Suppressor macrophage (primary cell): ENCODE data around the gene SNX30.
"Not testable (repeated sequence)": the region's sequence is repeated elsewhere in the genome, so short reads cannot be mapped to it uniquely, and the experiment has no call there.

ENCODE experiments used
- DNase-seq, 4 experiments: peaks; one replicate each; pipeline ENCODE4 v3.0.0-alpha.2; 2020 to 2022
- total RNA-seq, 17 experiments: gene quantifications; one replicate each; lab custom pipeline; 2026; ENCODE audit warnings: mixed read lengths in 6 of 17, inconsistent platforms in 3 of 17; lab: John Stamatoyannopoulos, UW

Gene SNX30, protein sequence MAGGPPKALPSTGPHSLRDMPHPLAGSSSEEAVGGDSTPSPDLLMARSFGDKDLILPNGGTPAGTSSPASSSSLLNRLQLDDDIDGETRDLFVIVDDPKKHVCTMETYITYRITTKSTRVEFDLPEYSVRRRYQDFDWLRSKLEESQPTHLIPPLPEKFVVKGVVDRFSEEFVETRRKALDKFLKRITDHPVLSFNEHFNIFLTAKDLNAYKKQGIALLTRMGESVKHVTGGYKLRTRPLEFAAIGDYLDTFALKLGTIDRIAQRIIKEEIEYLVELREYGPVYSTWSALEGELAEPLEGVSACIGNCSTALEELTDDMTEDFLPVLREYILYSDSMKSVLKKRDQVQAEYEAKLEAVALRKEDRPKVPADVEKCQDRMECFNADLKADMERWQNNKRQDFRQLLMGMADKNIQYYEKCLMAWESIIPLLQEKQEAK
- total RNA-seq: 10.5 to 141 (median 104) reads per million in 17 experiments

DNA sequence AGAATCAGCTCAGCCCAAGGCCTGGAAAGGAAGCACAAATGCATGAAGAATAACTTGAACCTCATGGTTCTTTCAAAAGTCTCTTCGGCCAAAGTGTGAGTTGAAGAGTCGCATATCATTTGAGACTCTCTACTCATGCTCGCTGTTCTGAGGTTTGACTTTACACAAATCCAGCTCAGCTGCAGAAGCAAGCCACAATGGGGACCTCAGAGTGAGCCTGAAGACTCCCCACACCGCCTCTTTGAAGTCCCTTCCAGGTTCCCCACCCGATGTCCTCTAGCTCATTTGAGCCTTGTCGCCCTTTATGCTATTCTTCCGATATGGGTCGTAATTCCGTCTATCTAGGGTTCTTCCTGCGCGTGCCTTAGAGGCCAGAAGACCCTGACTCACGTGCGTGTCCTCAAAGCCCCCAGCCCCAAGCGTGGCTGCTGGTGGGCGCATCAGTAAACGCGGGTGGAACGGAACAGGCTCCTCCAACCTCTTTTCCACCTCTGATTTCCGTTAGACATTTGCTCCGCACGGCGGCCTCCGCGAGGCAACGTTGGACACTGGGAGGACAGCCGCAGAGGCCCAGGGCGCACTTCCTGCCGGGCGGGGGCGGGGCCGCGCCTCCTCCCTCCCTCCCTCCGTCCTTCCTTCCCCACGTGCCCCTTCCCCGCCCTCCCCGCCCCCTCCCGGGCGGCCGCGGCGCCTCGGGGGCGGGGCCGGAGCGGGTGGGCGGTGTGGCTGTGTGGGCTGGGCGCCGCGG lies at the start of gene SNX30:
Gene SNX30, plus strand, starts transcription at position 745 of the 748 bp plus-strand sequence. CDS start 242 bp downstream, outside the sequence.
- DNase-seq: peak; percentile 90 to 97 (median 94)

DNA sequence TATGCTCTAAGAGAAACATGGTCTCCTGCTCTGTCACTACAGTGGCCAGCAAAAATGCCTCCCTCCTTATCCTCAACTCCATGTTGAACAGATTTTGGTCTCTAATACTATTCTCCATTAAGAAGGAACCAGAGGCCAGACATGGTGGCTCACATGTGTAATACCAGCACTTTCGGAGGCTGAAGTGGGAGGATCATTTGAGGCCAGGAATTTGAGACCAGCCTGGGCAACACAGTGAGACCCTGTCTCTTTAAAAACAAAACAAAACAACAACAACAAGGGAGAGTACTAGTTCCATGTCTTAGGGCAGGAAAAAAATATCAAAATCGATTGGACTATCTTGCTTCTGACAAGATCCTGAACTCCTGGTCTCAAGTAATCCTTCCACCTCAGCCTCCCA lies 47.3 kb upstream of the SNX30 start:
- no peak for DNase-seq

DNA sequence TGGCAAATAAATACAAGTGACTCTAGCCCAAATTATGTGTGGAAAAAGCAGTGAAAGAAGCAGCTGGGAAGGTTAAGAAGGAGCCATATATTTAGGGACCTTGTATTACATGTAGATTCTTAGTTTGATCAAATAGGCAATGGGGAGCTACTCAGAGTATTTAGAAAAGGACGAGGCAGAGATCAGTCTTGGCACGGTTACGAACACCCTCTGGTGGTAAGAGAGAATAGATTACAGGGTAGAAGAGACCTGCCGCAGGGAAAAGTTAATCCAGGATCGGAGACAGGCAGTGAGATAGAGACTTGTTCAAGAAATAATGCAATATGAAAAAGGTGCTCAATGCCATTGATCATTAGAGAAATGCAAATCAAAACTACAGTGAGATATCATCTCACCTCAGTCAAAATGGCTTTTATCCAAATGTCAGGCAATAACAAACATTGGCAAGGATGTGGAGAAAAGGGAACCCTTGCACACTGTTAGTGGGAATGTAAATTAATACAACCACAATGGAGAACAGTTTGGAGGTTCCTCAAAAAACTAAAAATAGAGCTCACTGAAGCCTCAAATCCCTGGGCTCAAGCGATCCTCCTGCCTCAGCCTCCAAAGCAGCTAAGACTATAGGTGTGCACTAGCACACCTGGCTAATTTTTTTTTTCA lies 44.7 kb upstream of the SNX30 start:
- peak in 1 of 4 experiments; percentile 6 for DNase-seq

DNA sequence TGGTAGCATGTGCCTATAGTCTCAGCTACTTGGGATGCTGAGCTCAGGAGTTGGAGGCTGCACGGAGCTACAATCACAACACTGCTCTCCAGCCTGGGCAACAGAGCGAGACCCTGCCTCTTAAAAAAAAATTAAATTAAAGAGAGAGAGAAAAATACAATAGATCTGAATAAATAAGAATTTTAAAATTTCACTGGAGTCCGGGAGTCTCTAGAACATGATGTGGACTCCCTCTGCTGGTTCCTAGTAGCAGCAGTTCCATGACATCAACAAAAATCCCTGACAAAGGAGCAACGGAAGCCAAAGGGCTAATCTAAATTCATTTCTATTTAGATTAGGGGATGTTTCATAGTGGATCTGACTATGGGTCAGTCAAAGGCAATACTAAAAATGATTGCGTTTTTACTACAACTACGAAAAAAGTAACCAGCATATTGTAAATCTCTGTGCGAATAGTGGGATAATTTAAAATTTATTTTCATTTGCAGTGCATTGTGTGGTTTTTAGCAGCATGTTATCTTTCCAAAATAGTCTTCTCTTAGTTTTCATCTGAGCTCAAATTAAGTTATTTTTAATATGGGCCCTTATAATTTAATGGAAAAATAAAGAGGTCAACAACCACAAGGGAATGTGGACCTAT lies 39.4 kb upstream of the SNX30 start:
- peak; percentile 9 to 46 (median 36) for DNase-seq

DNA sequence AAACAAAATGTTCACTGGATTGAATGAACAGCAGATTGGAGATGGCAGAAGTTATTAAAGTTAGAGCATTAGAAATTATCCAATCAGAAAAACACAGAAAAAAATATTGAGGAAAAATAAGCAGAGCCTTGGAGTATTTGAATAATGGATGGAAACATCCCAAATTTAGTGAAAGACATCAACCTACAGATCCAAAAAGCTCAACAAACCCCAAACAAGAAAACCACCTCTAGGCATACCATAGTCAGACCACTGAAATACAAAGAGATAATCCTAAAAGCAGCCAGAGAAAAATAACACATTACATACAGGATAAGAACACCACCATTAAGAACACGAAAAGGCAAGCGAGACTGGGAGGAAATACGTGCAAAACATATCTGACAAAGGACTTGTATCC lies 37.9 kb upstream of the SNX30 start:
- no peak for DNase-seq

DNA sequence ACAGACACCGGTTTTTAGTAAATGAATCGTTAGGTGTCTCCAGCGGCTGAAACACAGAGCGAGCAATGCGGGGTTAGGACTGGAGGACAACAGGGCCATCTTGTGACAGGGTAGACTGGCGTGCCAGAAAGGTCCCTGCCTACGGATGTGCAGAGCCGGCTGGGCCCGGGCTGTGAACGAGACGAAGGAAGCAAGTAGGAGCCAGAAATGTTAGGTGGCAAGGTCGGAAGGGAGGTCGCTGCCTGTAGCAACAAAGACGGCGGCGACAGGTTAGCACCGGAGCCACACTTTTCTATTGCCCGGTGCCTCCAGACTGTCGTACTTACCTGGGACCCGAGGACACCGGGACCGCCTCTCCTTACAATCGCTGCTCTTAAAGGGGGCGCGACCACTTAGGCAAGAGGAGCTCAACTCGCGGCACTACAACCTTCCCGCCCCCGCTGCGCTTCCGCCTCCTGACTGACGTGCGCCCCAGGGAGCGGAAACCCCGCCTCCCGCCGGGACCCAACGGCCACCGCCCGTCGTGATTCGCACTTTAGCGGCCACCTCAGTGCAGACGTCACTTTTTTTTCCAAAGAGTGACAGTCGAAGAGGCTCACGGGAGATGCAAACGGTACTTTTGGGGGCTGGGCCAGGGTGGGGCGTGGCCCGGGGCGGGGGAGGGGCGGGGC lies 32.8 kb upstream of the SNX30 start, which contains the start of gene INIP:
Gene INIP, minus strand, starts transcription at position 457 of the 671 bp plus-strand sequence. CDS start 1,632 bp downstream, outside the sequence.
- DNase-seq: peak; percentile 97 to 99 (median 99)

DNA sequence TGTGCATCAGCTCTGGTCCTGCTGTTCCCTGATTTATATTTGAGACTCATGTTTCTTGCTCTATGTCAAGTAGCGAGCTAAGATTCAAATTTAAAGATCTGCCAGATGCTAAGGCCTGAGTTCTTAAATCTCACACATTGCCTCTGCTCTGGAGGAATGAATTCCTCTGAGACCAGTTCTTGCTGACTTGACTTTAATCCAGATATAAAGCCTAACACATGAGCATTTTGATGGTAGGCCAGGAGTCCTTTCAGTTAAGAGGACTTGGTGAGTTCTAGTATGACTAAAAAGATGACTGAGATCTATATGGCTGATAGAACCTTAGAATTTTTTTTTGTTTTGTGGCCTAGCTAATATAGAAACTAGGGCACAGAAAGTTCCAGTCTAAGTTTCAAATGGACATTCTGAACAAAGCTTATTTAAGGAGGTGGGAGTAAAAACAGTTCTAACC lies 31.3 kb upstream of the SNX30 start:
- no peak for DNase-seq

DNA sequence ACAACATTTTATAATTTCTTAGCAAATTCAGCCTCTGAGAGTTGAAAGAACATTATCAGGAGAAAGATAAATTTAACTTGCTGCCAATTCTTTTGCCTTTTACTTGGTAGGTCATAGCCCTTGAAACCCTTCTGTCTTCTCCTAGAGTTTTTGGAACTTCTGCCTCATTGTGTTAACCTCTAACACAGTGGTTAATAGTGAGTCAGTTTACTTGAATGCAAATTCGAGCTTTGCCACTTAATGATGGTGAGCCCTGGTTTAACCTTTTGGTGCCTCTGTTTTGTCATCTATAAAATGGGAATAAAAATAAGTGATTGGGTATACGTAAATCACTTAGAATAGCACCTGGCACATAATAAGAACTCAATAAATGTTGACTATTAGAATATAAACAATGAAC lies 30.9 kb upstream of the SNX30 start:
- no peak for DNase-seq

DNA sequence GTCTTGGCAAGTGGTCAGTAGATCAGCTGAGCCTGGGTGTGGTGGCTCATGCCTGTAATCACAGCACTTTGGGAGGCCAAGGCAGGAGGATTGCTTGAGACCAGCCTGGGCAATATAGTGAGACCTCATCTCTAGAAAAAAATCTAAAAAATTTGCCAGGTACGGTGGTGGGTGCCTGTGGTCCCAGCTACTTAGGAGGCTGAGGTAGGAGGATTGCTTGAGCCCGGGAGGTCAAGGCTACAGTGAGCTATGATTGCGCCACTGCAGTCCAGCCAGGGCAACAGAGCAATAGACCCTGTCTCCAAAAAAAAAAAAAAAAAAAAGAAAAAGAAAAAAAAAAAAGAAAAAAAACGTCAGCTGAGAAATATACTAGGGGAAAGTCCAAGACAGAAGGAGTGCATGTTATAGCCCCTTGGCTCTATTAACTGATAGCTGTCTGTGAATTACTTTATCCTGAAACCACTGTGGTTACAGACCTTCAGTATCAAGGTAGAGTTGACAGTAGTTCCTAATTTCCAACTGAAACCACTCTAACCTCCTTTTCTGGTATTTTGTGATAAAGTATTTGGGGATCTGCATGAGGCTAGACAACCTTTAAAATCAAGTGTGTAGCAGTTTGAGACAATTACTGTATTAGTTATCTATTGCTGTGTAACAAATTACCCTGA lies 30.3 kb upstream of the SNX30 start:
- no peak for DNase-seq

DNA sequence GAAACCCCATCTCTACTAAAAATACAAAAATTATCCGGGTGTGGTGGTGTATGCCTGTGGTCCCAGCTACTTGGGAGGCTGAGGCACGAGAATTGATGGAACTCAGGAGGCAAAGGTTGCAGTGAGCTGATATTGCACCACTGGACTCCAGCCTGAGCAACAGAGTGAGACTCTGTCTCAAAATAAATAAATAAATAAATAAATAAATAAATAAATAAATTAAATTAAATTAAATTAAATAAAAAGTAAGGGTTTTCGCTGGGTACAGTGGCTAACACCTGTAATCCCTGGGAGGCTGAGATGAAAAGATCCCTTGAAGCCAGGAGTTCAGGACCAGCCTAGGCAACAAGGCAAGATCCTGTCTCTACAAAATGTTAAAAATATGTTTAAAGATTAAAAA lies 27.8 kb upstream of the SNX30 start:
- not testable (repeated sequence) for DNase-seq

DNA sequence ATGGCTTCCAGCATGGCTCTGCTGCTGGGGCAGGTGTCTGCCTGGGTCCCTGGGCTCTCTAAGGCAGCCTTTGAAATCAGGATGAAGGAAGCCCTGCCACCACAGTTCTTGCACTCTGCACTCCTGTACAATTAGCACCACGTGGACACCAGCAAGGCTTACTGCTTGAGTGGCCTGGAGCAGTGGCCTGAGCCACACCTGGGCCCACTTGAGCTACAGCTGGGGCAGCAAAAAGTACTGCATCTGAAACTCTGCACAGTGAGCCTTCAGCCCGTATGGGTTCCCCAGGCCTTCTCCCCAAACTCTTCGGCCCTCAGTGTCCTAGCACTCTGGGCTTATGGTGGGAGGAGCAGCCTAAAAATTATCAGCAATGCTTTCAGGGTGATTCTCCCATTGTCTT lies 24.6 kb upstream of the SNX30 start:
- DNase-seq: no peak

DNA sequence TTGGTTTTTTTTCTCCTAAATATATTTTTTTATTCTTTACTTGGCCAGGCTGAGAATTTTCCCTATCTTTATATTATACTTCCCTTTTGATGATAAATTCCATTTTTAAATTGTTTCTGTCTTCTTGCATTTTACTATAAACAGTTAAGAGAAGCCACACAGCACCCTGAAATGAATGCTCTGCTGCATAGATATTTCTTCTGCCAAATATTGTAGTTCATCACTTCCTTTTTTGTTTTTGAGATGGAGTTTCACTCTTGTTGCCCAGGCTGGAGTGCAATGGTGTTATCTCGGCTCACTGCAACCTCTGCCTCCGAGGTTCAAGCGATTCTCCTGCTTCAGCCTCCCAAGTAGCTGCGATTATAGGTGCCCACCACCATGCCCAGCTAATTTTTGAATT lies 24.1 kb upstream of the SNX30 start:
- peak in 2 of 4 experiments; percentile 24 to 50 for DNase-seq

DNA sequence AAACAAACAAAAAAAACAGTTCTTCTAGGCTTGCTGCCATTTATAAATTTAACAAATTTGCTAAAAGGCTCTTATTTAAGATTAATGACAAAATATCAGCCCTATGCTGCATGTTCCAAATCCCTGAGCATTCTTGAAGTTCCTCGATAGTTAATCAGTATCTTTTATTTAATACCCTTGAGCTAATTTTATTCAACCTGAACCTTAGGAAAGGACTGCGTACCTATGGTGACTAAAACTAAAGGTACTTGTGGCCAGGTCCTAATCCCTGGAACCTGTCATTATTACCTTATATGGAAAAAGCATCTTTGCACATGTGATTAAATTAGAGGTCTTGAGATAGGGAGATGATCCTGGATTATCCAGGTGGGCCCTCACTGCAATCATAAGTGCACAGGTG lies 22.2 kb upstream of the SNX30 start:
- DNase-seq: no peak

DNA sequence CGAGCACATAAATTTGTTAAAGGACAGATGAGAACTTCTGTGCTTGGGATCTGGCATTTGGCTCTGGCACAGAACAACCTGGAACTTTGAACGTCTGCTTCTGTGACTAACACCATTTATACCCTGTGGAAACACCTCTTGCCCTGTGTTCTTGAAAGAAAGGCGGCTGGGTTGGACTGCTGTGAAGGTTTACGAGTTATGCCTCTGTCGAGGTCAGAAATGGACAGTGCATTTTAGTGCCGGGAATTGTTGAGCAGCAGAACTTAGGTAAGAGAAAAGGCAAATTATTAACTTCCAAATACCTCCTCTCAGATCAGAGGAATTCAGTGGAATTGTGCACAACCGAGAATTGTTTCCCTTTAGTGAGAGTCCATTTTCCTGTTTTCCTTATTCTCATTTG lies 18.6 kb upstream of the SNX30 start:
- no peak for DNase-seq

DNA sequence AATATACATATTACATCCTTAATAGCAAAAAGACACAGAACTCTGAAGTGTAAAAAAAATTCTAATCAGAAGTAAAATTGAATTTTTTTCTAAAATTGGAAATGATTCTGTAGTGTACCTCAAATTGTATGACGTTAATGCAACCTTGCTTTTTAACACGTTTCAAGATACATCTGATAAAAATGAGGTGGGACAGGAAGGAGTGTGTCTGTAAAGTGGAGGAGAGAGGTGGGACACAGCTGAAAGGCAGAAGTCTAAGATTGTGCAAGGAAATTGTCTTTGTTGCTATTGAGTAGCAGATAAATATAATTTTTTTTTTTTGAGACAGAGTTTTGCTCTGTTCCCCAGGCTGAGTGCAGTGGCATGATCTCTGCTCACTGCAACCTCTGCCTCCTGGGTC lies 15.7 kb upstream of the SNX30 start:
- no peak for DNase-seq

DNA sequence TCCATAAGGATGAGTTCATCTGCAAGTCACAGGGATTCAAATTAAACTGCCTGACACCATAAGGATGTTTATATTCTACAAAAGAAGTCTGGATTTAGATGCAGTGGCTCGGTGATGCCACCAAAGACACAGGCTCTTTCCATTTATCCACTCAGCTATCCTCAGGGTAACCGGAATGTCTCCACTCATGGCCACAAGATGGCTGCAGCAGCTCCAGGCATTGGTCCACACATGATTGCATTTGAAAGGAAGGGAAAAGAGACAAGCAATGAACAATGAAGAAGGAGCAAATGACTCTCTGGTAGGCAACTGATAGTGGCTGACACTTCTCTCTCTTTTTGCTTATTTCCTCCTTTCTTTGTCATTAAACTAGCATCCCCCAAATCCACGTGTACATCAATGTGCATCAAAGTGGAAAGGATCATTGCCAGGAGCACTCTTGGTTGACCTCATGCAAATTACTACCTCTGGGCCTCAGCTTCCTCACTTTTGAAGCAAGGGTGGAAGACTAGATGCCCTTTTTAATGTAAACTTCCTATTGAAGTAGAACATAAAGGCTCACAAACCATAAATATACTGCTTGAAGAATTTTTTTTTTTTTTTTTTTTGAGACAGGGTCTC lies 7.2 kb upstream of the SNX30 start:
- no peak for DNase-seq

DNA sequence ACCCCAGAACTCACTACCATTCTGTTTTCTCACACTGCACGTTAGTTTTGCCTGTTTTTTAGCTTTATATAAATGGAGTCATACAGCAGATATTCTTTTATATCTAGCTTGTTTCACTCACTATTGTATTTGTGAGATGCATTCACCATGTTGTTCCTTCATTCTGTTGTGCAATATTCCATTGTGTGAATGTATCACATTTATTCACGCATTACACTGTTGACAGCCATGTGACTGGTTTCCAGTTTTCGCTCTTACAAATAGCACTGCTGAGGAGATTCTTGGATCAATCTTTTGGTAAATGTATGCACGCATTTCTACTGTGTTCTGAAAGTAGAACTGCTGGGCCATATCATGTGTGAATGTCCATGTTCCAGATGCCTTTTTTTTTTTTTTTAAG lies 6.4 kb upstream of the SNX30 start:
- no peak for DNase-seq

DNA sequence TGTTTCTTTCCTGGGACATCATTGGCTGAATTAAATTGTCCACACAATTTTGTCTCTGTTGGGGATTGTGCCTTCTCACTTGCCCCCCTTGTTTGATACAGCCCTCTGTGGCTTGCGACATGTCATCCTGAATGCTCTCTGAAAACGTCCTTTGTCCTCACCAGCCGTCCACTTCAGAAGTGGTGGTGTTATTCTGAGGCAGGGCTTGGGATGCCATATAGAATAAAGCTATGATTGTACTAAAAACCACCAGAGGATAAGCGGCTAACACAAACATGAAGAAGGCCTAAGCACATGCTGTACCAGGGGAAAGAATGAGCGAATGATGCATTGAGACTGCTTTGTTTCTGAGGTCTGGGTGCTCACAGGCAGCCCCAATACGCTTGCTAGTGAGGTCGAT lies 3.5 kb upstream of the SNX30 start:
- DNase-seq: no peak

DNA sequence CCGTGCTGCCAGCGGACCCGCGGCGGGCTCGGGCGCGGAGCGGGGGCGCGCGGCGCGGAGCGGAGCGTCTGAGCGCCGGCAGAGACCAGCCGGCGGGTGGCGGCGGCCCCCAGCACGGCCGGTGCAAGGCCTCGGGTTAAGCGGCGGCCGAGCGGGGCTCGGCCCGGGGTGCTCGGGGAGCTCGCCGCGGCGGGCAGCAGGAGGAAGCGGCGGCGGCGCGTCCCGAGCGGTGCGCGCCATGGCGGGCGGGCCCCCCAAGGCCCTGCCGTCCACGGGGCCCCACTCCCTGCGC lies 150 bp downstream of the SNX30 start:
- DNase-seq: no peak

DNA sequence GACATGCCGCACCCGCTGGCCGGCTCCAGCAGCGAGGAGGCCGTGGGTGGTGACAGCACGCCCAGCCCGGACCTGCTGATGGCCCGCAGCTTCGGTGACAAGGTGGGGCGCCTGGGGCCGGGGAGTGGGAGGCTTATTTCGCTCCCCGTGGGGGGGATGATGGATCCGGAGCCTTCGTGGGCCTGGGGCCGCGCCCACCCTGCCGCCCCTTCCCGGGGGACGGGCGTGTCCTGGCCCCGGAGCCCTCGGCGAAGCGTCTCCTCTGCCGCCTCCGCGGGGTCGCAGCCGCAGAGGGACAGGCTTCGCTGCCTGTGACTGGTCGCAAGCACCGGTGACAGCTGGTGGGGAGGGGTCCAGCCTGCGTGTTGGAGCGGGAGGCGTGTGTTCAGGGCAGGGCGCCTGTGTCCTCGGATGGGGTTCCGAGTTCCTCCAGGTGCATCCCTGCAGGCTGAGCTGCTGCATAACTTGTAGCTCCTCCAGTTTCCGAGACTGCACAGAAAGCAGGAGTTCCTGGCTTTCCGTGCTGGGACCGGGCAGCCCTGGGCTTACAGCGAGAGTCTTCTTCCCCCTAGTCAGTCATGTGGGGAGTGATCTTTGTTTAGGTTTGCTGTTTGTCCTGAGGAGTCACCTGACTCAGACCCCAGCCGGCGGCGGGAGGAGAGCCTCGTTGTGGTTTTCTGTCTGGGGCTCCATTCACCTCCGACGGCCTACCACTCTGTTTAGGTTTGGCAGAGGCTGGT lies 666 bp downstream of the SNX30 start:
- DNase-seq: peak; percentile 63 to 84 (median 79)
